Epithelial cell of proximal tubule (primary cell): ENCODE measurements around the gene LDLRAD4. TPM values are rescaled to one million over a fixed set of nuclear protein-coding genes. Genes with fewer than 3 reads are reported as not detected.

Experiments used
- DNase-seq: peaks from one replicate; pipeline ENCODE4 v3.0.0-alpha.2; 2011; ENCODE audit warnings: low read depth
- H3K4me3 ChIP-seq: 2 replicates; pipeline ENCODE4 v1.5.1; 2011; ENCODE audit warnings: low read depth, mild to moderate bottlenecking, low read length
- total RNA-seq: library from RNA; depleted of rRNA; stranded (reverse); fragments of >200 nt; gene quantifications from 2 replicates; pipeline ENCODE4 v1.2.3, GENCODE V29; 2015
- TF ChIP-seq, protein P1 (sequence below): conservative IDR thresholded peaks from 2 replicates; pipeline ENCODE4 v1.5.1; 2012; ENCODE audit warnings: low read depth, mild to moderate bottlenecking, low read length

The LDLRAD4 gene
- total RNA-seq, 1 donor from 2014 or later, result under 0.01 TPM

DNA sequence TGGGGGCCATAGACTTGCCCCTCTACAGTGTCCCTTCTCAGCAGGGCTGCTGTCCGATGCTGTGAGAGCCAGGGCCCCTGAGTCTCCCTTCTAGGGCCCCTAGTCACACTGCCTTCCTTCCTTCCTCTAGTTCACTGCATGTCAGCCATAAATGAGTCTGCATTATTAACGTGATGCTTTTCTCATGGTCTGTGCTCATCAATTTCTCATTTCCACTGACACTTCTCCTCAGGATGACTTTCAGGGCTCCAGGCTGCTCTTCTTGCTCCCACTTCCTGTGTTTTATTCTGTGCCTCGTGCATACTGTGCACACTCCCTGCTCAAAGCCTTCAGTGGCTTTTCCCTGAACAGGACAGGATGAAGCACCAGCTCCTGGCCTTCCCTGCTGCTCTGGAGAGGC, 361.3 kb downstream of the LDLRAD4 start:
- TF ChIP-seq, protein P1, sequence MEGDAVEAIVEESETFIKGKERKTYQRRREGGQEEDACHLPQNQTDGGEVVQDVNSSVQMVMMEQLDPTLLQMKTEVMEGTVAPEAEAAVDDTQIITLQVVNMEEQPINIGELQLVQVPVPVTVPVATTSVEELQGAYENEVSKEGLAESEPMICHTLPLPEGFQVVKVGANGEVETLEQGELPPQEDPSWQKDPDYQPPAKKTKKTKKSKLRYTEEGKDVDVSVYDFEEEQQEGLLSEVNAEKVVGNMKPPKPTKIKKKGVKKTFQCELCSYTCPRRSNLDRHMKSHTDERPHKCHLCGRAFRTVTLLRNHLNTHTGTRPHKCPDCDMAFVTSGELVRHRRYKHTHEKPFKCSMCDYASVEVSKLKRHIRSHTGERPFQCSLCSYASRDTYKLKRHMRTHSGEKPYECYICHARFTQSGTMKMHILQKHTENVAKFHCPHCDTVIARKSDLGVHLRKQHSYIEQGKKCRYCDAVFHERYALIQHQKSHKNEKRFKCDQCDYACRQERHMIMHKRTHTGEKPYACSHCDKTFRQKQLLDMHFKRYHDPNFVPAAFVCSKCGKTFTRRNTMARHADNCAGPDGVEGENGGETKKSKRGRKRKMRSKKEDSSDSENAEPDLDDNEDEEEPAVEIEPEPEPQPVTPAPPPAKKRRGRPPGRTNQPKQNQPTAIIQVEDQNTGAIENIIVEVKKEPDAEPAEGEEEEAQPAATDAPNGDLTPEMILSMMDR, result no peak
- DNase-seq, result no peak
- H3K4me3 ChIP-seq, result no peak overlapping the region

DNA sequence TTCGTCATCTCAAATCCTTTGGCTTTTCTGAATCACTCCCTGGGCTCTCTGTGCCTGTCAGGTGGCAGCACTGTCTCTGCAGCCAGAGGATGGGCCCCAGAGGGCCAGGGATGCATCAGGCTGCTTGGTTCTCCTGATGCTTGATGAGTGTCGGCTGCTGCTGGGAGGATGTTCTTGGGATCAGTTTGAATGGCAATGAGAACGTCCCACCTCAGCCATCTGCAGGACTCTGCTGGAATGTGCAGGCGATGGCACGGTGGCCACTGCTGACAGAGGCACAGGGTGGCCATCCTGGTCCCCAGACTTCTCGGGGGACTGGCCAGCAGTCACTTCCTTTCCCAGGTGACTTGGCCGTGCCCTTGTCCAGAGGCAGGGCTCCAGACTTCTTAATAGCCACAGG, 361.8 kb downstream of the LDLRAD4 start:
- TF ChIP-seq, protein P1, result no peak

DNA sequence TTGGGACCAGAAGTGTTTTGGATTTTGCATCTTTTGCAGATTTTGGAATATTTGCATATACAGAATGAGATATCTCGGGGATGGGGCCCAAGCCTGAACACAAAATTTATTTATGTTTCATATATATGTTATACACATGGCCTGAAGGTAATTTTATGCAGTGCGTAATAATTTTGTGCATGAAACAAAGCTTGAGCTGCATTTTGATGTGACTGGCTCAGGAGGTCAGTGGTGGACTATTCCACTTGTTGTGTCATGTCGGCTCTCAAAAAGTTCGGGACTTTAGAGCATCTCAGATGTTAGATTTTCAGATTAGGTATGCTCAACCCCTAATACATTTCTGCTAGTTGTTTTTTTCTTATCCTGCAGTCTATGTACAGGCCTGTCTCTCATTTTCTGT, 362.4 kb downstream of the LDLRAD4 start:
- no peak overlapping the region for H3K4me3 ChIP-seq

More for the DNA sequence above, 361.8 kb downstream of the LDLRAD4 start:
- no peak for DNase-seq
- no peak overlapping the region for H3K4me3 ChIP-seq

DNA sequence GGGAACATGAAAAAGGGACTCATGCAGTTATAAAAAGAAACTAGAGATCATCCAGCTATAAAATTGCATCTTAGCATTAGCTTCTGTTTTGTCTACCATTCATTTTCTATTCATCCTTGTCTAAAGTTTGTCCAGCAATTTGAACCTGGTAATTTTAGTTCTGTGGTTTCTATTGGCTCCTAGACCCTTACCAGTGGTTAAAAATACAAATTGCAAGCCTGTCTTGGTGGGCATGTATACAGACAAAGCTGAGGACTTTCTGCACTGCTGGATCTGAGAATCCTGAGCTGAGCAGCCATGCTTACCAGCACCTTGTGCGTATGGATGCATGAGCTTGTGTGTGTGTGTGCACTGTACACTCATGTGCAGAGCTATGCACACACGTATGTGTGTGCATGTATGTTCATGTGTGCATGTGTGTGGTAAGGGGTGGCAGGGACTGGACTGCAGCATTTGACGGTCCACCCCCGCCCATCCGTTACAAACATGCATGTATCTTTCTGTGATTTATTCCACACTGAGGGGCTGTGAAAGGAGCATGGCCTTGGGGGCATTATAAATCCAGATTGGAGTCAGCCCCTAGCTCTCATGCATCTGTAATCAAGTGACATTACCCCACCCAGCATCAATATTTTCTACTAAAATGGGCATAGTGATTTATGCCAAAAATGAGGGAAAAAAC, 363.1 kb downstream of the LDLRAD4 start:
- no peak overlapping the region for H3K4me3 ChIP-seq
- TF ChIP-seq, protein P1, result no peak
- no peak for DNase-seq

More for the DNA sequence above, 362.4 kb downstream of the LDLRAD4 start:
- DNase-seq, result no peak
- TF ChIP-seq, protein P1, result no peak

DNA sequence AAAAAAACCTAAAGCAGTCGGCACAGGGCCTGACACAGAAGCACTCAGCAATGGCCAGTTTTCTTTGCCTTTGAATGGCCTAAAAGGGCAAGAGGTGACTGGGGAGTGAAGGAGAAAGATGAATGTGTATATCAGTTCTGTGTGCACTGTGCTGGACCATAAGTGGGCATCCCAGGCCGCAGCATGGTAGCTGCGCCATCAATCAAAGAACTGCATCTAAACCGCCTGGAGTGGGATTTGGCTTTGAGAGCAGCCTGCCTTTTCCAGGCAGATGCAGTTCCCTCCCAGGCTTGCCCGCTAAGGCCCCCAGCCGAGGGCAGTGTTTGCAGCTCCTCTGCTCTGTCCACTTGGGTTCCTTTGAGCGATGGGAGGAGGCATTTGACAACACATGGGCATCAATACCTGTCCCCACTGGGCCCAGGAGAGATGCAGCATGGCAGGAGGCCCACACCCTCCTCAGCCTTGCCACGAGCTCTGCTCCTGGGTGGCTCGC, 363.7 kb downstream of the LDLRAD4 start:
- TF ChIP-seq, protein P1, result no peak
- DNase-seq, result no peak
- H3K4me3 ChIP-seq, result no peak overlapping the region

DNA sequence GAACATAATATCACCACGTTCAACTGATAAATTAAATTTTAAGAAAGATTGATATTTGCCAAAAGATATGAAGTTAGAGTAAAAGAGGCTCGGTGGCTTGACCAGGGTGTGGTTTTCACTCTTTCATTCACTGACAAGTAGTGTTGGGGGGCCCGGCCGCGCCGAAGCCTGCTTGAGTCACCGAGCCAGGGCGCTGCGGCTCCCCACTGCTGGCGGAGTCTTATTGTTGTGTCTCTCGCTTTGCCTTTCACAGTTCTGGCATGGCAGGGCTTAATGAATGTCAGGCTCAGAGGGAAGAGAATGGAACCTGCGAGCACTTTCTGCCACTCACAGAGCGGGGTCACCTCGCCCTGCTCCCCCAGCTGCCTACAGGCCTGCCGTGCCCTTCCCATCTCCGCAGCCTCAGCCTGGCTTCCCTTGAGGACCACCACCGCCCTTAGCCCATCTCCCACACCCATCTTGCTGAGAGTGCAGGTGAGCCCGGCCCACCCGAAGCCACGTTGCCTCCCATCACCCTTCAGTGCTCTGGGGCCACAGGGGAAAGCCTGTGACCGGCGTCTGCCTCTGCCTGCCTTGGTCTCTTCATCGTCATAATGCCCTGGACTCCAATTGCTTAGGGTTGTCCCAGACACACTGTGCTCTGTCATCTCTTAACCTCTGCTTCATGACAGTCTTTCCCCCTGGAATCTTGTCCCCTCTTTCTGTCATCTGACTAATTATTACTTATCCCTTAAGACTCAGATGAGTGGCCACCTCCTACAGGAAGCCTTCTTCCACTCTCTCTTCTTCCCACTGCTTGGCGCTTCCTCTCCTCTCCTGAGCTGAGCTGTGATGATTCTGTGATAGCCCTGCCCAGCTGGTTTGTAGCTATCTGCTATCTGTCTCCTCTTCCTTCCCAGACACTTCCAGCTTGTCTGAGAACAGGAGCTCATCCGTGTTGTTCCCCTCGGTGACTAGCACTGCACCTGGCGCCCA, 365.3 kb downstream of the LDLRAD4 start:
- TF ChIP-seq, protein P1, result no peak
- no peak for DNase-seq
- H3K4me3 ChIP-seq, result no peak overlapping the region
